Measurements from ENCODE around the gene DDX42. TPM values are rescaled to one million over a fixed set of nuclear protein-coding genes. Genes with fewer than 3 reads are reported as not detected.

Gene DDX42
- total and polyA plus RNA-seq, 2 of the 13 experiments (the other 11 are each of a cell fraction or from before 2014, with no cell fraction given) = 87.2 to 92.9 TPM

- no peak; a peak in 1 of 4 replicates for TF ChIP-seq KLF16 (CRISPR knock-in tag; IDR thresholded peaks at IDR 0.05)
Observed at GRCh38 chr17:63774141-63774968, at the start of gene DDX42 (continued).

- WGBS (ENCODE audit: low lambda C conversion rate) = 96% methylated on average over 8 of the region's 8 CpGs
- H3K9ac ChIP-seq (ENCODE audit: insufficient read depth, low read depth, low read length) = no peak overlapping the region
- DNase-seq (ENCODE audit: low spot score) (no peak), ATAC-seq (no peak), FAIRE-seq (no peak)
- peaks cover 7% of the 10 kb centered on the region for H3K79me2 ChIP-seq (ENCODE audit: insufficient read depth, low read length)
- H3K4me3 ChIP-seq (replicated peaks in 1 of 3; ENCODE audit: insufficient read depth in 1 of 3, low read depth in 2 of 3, low read length in 3 of 3) = no peak overlapping the region
- H3K36me3 ChIP-seq (replicated peaks in 1 of 2; ENCODE audit: control insufficient read depth in 1 of 2, insufficient read depth in 2 of 2, low read length in 2 of 2) = peaks cover 0 to under 1% of the 10 kb centered on the region in 2 experiments; a peak in 1 of 5 replicates
- no peak overlapping the region for H3K27ac ChIP-seq (ENCODE audit: extremely low read length, insufficient read depth, low read length)
- in situ Hi-C loops (cut with HindIII; ENCODE audit: extremely low pct_ligation_motif_present, low pct_unique_long_range_greater_than_20kb) = no loop called here
- ChIA-PET POLR2A (no interaction called here), CTCF (ENCODE audit: low intra/inter-chr PET ratio, low total read pairs) (no interaction called here)
- no TSS peak for BruUV-seq (replicated peaks)
- H4K20me1 ChIP-seq (ENCODE audit: insufficient read depth, low read length) = no peaks in the 10 kb centered on the region
- no peak overlapping the region for H2AFZ ChIP-seq (ENCODE audit: low read length)
- no peaks in the 10 kb centered on the region for H3K9me3 ChIP-seq (ENCODE audit: low read length)
- H3K4me1 ChIP-seq (ENCODE audit: insufficient read depth, low read length) = peaks cover 6% of the 10 kb centered on the region; the same call in 1 of the 2 replicates
- intact Hi-C loops (cut with micrococcal nuclease; ENCODE audit: unreplicated experiment) = no loop called here
- H3K27me3 ChIP-seq (ENCODE audit: control insufficient read depth in 1 of 2, insufficient read depth in 2 of 2, low read length in 2 of 2) = no peaks in the 10 kb centered on the region
- no peak overlapping the region for H3K4me2 ChIP-seq (ENCODE audit: low read depth, low read length)
- TF ChIP-seq ZNF614 (CRISPR knock-in tag; IDR thresholded peaks at IDR 0.05; ENCODE audit: borderline replicate concordance) (no peak), ZNF704 (CRISPR knock-in tag; IDR thresholded peaks at IDR 0.05; ENCODE audit: borderline replicate concordance) (no peak), SMAD9 (CRISPR knock-in tag; IDR thresholded peaks at IDR 0.05) (no peak), SRF (IDR thresholded peaks at IDR 0.05; ENCODE audit: low read depth, low read length) (no peak), NR1H2 (CRISPR knock-in tag; IDR thresholded peaks at IDR 0.05; ENCODE audit: borderline replicate concordance, low read depth) (no peak), PRPF4 (IDR thresholded peaks at IDR 0.05; ENCODE audit: low read depth, low read length, poor library complexity, severe bottlenecking) (no peak), JUND (CRISPR knock-in tag; IDR thresholded peaks at IDR 0.05) (no peak), ZNF530 (CRISPR knock-in tag; IDR thresholded peaks at IDR 0.05; ENCODE audit: low read depth) (no peak), ZNF280B (CRISPR knock-in tag; IDR thresholded peaks at IDR 0.05; ENCODE audit: borderline replicate concordance) (no peak), MTA1 (CRISPR knock-in tag; IDR thresholded peaks at IDR 0.05; ENCODE audit: borderline replicate concordance) (no peak), THAP9 (CRISPR knock-in tag; IDR thresholded peaks at IDR 0.05; ENCODE audit: borderline replicate concordance) (no peak), ZNF350 (CRISPR knock-in tag; IDR thresholded peaks at IDR 0.05; ENCODE audit: borderline replicate concordance, low read depth) (no peak), THAP11 (CRISPR knock-in tag; IDR thresholded peaks at IDR 0.05) (no peak), JARID2 (CRISPR knock-in tag; IDR thresholded peaks at IDR 0.05; ENCODE audit: insufficient replicate concordance) (no peak), ATAD3A (CRISPR knock-in tag; IDR thresholded peaks at IDR 0.05) (no peak), RBM22 (optimal IDR thresholded peaks at IDR 0.05; ENCODE audit: low read length) (no peak)
Observed at GRCh38 chr17:63735691-63736090, 38.3 kb upstream of the DDX42 start.
